DND-41 (cell line): ENCODE measurements around the gene SLC38A11.
"Not testable (repeated sequence)": the region's sequence is repeated elsewhere in the genome, so short reads cannot be mapped to it uniquely, and the experiment has no call there.

ENCODE experiments used
- ATAC-seq: fragments of 200-7000 bp; cut with Tn5 transposase; 3 replicates; pipeline ENCODE4 v1.9.1; 2021; ENCODE audit warnings: low read depth; ENCODE audit not compliant: insufficient read depth
- DNase-seq: peaks from one replicate; pipeline ENCODE4 v3.0.0-alpha.2; 2020
- H2AFZ ChIP-seq: 2 replicates; pipeline ENCODE4 v1.6.0; 2012; ENCODE audit warnings: low read depth, low read length
- H3K27ac ChIP-seq: 2 replicates; pipeline ENCODE4 v1.5.1; 2012; ENCODE audit warnings: low read length, inconsistent platforms
- H3K27me3 ChIP-seq: fragments of 200-600 bp; sonication (generic); 2 replicates; pipeline ENCODE4 v1.6.0; 2012; ENCODE audit warnings: low read length, mild to moderate bottlenecking, inconsistent platforms; ENCODE audit not compliant: insufficient read depth, poor library complexity
- H3K36me3 ChIP-seq: 2 replicates; pipeline ENCODE4 v1.5.1; 2012; ENCODE audit warnings: low read length, inconsistent platforms; ENCODE audit not compliant: insufficient read depth
- H3K4me1 ChIP-seq: 2 replicates; pipeline ENCODE4 v1.5.1; 2012; ENCODE audit warnings: mild to moderate bottlenecking, low read length; ENCODE audit not compliant: insufficient read depth
- H3K4me2 ChIP-seq: 2 replicates; pipeline ENCODE4 v1.6.0; 2012; ENCODE audit warnings: mild to moderate bottlenecking, moderate library complexity, low read length, inconsistent platforms; ENCODE audit not compliant: insufficient read depth
- H3K4me3 ChIP-seq, 2 experiments: fragments of 200-600 bp in 1 of 2; shearing (Covaris generic) in 1 of 2; 2 replicates each; pipeline ENCODE4 v1.5.1; 2012 to 2016; ENCODE audit warnings: inconsistent platforms in 2 of 2, low read length in 2 of 2, mild to moderate bottlenecking in 2 of 2, low read depth in 1 of 2, moderate library complexity in 1 of 2
- H3K79me2 ChIP-seq: 2 replicates; pipeline ENCODE4 v1.6.0; 2012; ENCODE audit warnings: low read length, inconsistent platforms; ENCODE audit not compliant: insufficient read depth
- H3K9ac ChIP-seq: 2 replicates; pipeline ENCODE4 v1.6.0; 2012; ENCODE audit warnings: low read depth, mild to moderate bottlenecking, inconsistent platforms, low read length, moderate library complexity
- H3K9me3 ChIP-seq: 2 replicates; pipeline ENCODE4 v1.5.1; 2012; ENCODE audit warnings: low read length, moderate library complexity, mild to moderate bottlenecking, inconsistent platforms; ENCODE audit not compliant: insufficient read depth, severe bottlenecking
- H4K20me1 ChIP-seq: 2 replicates; pipeline ENCODE4 v1.6.0; 2012; ENCODE audit warnings: low read length; ENCODE audit not compliant: insufficient read depth
- EZH2 ChIP-seq: IDR thresholded peaks from 3 replicates; pipeline ENCODE4 v1.6.1; 2012; ENCODE audit warnings: borderline replicate concordance, low read depth, mild to moderate bottlenecking, moderate library complexity, low read length, inconsistent platforms; ENCODE audit not compliant: severe bottlenecking
- TF ChIP-seq, protein P1 (sequence below): IDR thresholded peaks from 2 replicates; pipeline ENCODE4 v1.5.1; 2012; ENCODE audit warnings: borderline replicate concordance, low read length, moderate library complexity, mild to moderate bottlenecking; ENCODE audit not compliant: poor library complexity, severe bottlenecking; ENCODE audit errors: extremely low read depth

Gene SLC38A11

DNA sequence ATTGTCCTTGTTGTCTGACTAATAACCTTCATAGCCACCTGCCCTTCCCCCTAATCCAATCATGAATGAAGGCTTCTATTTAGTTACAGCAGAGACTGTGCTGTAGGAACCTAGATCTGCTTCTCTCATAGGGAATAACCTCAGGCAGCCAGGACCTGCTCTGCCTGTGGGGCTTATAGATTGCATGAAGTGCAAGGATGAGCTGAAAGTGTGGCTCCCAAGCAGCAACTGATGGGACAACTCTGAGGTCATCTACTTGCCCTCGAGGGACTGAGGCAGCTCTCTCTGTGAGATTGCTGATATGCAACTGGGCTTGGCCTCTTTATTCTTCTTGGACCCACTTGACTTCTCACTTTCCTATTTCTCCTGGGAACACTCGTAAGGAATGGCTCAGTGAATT lies 23.8 kb upstream of the SLC38A11 start:
- Histone ChIP-seq H3K27me3 (no peaks in the 10 kb centered on the region), H3K4me1 (peaks cover 5% of the 10 kb centered on the region; the same call in 1 of the 2 replicates), H3K9ac (no peak overlapping the region), H3K4me2 (no peak overlapping the region), H3K4me3 (no peak overlapping the region), H3K27ac (no peak overlapping the region), H2AFZ (no peak overlapping the region), H3K79me2 (no peaks in the 10 kb centered on the region), H3K36me3 (no peaks in the 10 kb centered on the region), H3K9me3 (no peaks in the 10 kb centered on the region), H4K20me1 (no peaks in the 10 kb centered on the region)
- TF ChIP-seq EZH2: no peak
- TF ChIP-seq, protein P1, sequence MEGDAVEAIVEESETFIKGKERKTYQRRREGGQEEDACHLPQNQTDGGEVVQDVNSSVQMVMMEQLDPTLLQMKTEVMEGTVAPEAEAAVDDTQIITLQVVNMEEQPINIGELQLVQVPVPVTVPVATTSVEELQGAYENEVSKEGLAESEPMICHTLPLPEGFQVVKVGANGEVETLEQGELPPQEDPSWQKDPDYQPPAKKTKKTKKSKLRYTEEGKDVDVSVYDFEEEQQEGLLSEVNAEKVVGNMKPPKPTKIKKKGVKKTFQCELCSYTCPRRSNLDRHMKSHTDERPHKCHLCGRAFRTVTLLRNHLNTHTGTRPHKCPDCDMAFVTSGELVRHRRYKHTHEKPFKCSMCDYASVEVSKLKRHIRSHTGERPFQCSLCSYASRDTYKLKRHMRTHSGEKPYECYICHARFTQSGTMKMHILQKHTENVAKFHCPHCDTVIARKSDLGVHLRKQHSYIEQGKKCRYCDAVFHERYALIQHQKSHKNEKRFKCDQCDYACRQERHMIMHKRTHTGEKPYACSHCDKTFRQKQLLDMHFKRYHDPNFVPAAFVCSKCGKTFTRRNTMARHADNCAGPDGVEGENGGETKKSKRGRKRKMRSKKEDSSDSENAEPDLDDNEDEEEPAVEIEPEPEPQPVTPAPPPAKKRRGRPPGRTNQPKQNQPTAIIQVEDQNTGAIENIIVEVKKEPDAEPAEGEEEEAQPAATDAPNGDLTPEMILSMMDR: no peak
- DNase-seq: no peak
- no peak for ATAC-seq

DNA sequence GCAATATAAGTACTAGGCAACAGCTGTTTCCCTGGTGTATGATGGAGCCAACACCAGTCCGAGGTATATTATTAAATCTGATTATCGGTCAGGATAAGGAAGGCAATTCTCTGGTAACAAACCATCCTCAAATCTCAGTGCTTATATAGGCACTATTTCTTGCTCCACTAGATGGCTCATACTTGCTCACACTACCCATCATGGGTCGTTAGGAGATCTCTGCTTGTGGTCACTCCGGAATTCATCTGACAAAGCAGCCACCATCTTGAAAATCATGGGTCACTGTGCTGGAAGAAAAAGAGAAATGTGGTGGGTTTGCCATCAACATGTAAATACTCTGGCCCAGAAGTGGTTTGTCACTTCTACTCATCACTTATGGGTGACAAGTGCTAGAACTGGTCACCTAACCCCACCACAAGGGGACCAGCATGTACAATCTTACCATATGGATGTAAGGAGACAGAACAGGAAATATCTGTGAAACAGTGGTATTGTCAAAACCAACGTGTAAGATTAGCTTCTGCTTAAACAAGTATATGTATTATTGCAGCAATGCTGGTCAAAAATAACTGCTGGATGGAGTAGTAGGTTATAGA lies 21.6 kb upstream of the SLC38A11 start:
- not testable (repeated sequence) for ATAC-seq

DNA sequence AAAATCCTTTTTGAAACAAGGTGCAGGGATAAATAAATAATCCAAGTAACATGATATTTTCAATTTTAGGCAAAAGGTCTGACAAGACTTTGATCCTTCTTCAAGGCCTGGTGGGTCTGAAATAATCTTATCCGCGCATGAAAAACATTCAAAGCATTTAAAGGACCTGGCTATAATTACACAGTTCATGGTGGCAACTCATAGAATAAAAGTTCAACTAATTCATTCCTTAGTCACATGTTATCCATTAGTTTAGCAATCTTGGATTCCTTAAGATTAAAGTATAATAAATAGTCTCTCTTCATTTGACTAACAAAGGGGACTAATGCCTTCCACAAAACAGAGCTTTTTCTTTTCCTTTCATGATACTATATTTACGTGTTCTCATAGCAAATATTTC lies 21.0 kb upstream of the SLC38A11 start:
- no peak for DNase-seq
- H3K4me3 ChIP-seq: no peak overlapping the region
- TF ChIP-seq, protein P1: no peak
- TF ChIP-seq EZH2: no peak
- H3K27ac ChIP-seq: no peak overlapping the region
- no peak for ATAC-seq
- H3K79me2 ChIP-seq: no peaks in the 10 kb centered on the region
- H3K4me2 ChIP-seq: no peak overlapping the region
- H3K9me3 ChIP-seq: no peaks in the 10 kb centered on the region
- no peaks in the 10 kb centered on the region for H4K20me1 ChIP-seq
- no peak overlapping the region for H3K9ac ChIP-seq
- H2AFZ ChIP-seq: no peak overlapping the region
- peaks cover 6% of the 10 kb centered on the region; the same call in 1 of the 2 replicates for H3K4me1 ChIP-seq
- H3K27me3 ChIP-seq: no peaks in the 10 kb centered on the region
- no peaks in the 10 kb centered on the region for H3K36me3 ChIP-seq

More for the DNA sequence above, 21.6 kb upstream of the SLC38A11 start:
- not testable (repeated sequence) for H3K79me2 ChIP-seq, DNase-seq, H3K9me3 ChIP-seq, H3K4me2 ChIP-seq, H4K20me1 ChIP-seq, H2AFZ ChIP-seq, H3K4me1 ChIP-seq, H3K4me3 ChIP-seq, H3K36me3 ChIP-seq, H3K27ac ChIP-seq, H3K27me3 ChIP-seq, H3K9ac ChIP-seq

DNA sequence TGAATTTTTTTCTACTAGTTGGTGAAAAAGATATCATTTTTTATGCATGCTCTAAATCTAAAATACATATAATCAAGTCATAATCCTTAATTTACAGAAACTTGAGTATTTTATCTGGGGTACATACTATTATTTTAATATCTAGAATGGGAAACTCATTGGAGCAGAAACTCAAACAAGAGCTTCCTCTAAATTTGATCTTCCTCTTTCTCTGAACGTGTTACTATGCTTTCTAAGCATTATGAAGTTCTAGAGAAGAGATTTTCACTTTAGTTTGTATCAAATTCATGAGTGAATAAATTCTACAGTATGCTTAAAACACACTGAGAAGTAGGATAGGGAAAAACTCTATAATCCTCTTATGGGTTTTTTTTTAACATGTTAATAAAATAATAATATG lies 20.6 kb upstream of the SLC38A11 start:
- TF ChIP-seq, protein P1: no peak
- TF ChIP-seq EZH2: no peak
- H3K9ac ChIP-seq: no peak overlapping the region
- no peaks in the 10 kb centered on the region for H4K20me1 ChIP-seq

More for the DNA sequence above, 20.6 kb upstream of the SLC38A11 start:
- Histone ChIP-seq H3K9me3 (no peaks in the 10 kb centered on the region), H3K4me2 (no peak overlapping the region), H3K79me2 (no peaks in the 10 kb centered on the region), H3K27me3 (no peaks in the 10 kb centered on the region), H3K4me1 (peaks cover 6% of the 10 kb centered on the region; the same call in 1 of the 2 replicates), H3K36me3 (no peaks in the 10 kb centered on the region), H3K4me3 (no peak overlapping the region), H3K27ac (no peak overlapping the region), H2AFZ (no peak overlapping the region)
- DNase-seq (no peak), ATAC-seq (no peak)
